HT-29 (cell line): ENCODE measurements around the gene C1orf116. TPM values are rescaled to one million over a fixed set of nuclear protein-coding genes. Genes with fewer than 3 reads are reported as not detected.
A peak's percentile ranks its signal among the peaks of the same experiment; 100 is the strongest.
"Not testable (repeated sequence)": the region's sequence is repeated elsewhere in the genome, so short reads cannot be mapped to it uniquely, and the experiment has no call there.

Experiments used
- DNase-seq: peaks from one replicate; pipeline ENCODE4 v3.0.0-alpha.2; 2015; ENCODE audit warnings: low spot score
- total RNA-seq: library from RNA; depleted of rRNA; stranded (reverse); fragments of >200 nt; shearing (Covaris generic); gene quantifications from 2 replicates; pipeline ENCODE4 v1.2.3, GENCODE V29; 2014

C1orf116 gene
- total RNA-seq, 1 experiment from 2014 or later, result 47.1 TPM

- DNase-seq, result no peak
Measured at GRCh38 chr1:207059881-207060280, 27.3 kb upstream of the C1orf116 start.

DNA sequence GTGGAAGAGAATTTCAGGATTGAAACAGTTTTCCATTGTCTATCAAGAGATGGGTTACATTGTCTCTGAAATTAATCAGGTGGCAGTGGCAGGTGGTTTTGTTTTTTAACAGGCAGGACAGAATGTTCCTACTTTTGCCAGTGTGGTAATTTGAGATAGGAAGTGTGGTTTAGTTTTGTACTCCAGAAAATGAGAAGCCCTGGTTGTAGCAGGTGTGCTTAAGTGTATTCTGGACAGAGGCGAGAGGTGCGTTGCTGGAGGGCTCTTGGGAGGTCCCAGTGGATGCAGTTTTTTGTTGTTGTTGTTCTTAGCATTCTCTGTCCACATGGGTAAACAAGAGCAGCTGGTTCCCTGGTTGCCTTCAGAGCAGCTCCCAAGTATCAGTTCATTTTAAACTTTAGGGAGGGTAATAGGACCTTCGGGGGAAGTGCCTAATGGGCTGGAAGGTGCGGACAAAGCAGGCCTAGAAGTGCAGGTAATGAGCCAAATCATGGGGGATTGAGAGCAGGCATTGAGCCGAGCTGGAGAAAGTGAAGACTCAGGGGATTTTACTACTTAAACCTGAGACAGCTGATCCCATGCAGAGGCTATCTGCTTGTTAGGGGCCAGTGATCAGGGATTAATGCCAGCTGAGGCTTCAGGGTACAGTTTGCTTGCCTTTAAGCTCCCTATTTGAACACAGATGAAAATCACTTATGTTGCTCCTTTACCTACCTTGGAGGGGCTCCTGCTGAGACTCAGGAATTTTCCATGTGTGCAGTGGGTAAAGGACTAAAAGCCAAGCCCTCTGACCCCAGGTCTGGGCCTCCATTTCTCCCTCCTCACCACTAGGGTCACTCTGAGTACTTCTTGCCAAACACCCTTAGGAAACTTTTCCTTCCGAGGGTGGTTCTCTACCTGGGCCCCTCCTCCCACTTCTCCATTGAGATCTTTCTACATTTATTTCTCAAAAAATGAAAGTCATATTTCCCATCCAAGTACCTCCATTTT lies 26.6 kb upstream of the C1orf116 start:
- DNase-seq, result no peak

GRCh38 chr1:207058252-207058651 lies 25.7 kb upstream of the C1orf116 start:
- no peak for DNase-seq

DNA sequence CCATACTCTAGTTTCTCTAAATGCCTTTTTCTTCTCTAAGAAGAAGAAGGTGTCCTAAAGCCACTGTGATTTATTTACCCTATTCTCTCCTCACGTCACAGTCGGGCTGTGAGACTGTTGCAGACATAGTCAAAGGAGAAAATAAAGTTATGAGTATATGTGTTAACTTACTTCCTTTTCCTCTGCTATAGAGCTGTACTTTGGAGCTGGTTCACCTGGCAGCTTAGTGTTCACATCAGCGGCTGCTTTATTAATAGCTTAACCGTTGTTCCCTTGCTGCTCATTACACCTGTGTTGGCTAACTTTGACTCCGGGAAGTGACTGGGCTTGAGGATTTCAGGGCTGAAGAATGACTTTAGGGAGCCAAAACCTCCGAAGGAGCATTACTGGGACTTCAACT lies 24.1 kb upstream of the C1orf116 start:
- DNase-seq, result no peak

GRCh38 chr1:207055386-207056001 lies 22.9 kb upstream of the C1orf116 start:
- DNase-seq, result no peak

DNA sequence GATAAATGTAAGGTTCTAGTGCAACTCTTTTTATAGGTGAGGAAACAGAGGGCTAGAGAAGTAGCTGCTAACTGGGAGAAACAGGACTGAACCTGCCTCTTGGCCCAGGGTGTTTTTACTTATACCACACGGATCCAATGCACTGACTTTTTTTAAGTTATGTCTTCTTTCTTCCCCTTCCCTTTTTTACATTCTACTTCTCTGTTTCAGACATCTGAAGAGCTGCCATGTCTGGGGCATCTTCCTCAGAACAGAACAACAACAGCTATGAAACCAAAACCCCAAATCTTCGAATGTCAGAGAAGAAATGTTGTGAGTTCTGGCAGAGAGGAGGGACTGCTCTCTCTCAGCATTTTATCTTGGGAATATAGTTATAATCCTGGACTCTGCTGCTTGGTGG lies 21.9 kb upstream of the C1orf116 start:
- DNase-seq, result no peak

GRCh38 chr1:207052911-207053769 lies 20.6 kb upstream of the C1orf116 start, which contains the start of gene PFKFB2:
Gene PFKFB2 (plus strand): TSS chr1:207053275. CDS start chr1:207054718, 1,443 bp downstream.
- DNase-seq, result peak; percentile 99

GRCh38 chr1:207051191-207051943 lies 18.8 kb upstream of the C1orf116 start, which contains the start of gene YOD1:
Gene YOD1 (minus strand): TSS chr1:207051208. CDS start chr1:207051030, 178 bp downstream.
- no peak for DNase-seq

GRCh38 chr1:207050480-207051190 lies 18.1 kb upstream of the C1orf116 start:
- DNase-seq, result peak; percentile 97

GRCh38 chr1:207049974-207050391 lies 17.4 kb upstream of the C1orf116 start:
- DNase-seq, result peak; percentile 84

GRCh38 chr1:207049514-207049913 lies 17.0 kb upstream of the C1orf116 start:
- no peak for DNase-seq

GRCh38 chr1:207049054-207049453 lies 16.5 kb upstream of the C1orf116 start:
- DNase-seq, result no peak

DNA sequence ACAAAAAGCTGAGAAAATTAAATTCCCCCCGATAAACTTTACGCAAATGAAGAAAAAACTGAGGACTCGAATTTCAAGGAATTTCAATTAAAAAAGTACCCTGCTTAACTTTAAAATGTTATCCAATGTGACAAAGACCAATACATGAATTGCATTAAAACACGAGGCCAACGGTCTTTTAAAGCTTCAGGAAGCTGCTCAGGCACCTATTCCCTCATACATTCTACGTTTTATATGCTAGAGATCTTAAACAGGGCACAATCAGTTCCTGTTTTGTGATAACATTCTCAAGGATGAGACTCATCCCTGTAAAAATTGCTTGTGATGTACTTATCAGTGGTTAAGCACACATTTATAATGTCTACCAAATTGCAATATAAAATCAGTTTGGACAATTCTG lies 15.5 kb upstream of the C1orf116 start:
- no peak for DNase-seq

DNA sequence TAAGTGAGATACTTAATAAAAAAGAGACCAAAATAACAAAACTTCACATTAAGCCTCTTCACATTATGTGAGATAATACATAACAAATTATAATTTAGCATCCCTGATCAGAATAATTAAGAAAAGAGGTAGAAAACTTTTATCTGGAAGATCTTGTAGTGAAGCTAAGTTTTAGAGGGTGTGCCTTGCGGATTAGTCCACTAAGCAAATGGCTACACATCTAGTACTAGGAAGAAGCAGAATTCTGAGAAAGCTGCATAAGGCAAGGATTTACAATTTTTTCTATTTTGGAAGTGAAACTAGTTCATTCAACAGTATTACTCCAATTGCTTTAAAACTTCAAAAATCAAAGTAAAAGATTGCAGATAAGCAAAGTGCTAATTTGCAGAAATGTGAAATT lies 14.9 kb upstream of the C1orf116 start:
- no peak for DNase-seq

GRCh38 chr1:207045453-207045852 lies 12.9 kb upstream of the C1orf116 start:
- no peak for DNase-seq

- not testable (repeated sequence) for DNase-seq
Measured at GRCh38 chr1:207041397-207041796, 8.8 kb upstream of the C1orf116 start.

- no peak for DNase-seq
Measured at GRCh38 chr1:207040181-207040533, 7.6 kb upstream of the C1orf116 start.

DNA sequence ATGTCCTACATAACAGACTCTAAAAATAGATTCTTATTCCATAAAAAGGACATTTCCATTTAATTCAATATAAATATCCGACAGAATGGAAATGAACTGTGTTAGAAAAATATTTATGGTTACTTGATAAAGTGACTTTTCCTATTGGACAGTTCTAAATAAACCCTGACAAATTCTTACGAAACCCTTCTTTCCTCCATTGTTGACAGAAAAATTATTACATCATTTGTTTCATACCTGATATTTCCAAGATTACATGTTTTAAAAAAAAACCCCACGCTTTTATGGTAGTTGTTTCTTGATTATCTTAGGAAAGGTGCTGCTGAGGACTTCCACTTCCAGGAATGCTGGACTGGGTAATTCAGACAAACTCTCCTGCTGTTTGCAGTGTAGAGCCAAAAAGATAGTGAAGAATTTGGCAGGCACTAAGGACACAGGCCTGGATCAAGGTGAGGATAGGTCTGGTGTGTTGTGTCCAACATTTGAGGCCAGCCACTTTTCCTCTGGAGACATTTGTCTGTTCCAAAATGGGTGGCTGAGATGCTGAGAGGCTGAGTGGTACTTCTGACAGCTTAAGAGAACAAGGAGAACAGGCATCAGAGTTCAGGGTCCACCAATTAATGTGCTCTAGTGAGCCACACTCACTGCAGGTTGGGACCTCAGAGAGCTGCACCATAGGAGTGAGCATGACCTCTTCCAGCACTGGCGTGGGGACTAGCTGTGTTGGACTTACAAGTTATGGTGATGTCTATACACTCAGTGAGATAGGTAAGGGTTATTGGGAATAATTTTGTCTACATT lies 7.0 kb upstream of the C1orf116 start:
- no peak for DNase-seq

DNA sequence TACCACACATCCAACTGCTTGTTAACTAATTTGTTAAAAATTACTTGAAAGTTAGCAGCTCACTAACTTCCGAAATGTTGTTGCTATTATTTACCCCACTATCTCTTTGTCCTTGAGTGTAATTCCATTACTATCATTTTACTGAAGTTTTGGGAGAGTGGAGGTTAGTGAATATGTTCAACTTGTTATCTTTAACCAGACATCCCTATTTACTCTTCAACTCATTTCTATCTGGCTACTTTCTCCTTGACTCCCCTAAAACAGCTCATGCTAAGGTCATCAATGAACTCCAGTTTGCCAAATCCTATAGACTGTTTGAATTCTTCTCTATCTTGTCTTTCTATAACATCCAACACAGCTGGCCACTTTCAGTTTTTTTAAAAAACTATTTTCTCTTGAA lies 4.3 kb upstream of the C1orf116 start:
- DNase-seq, result no peak
